ENCODE data around the gene ZNF841. TPM values are rescaled to one million over a fixed set of nuclear protein-coding genes. Genes with fewer than 3 reads are reported as not detected.

Gene ZNF841
- total RNA-seq (50.8 and 54.5 TPM in 2 replicates), polyA plus RNA-seq (7.4 and 13.4 TPM in 2 replicates), polyA minus RNA-seq (8.1 and 13.1 TPM in 2 replicates)
- total RNA-seq (2013) = 20.4 TPM

GRCh38 chr19:52095172-52096014 is at the start of gene ZNF841:
Gene ZNF841, minus strand, starts transcription at chr19:52095765. Its CDS starts 10,964 bp downstream, at chr19:52084801.
- Histone ChIP-seq H3K27me3 (replicated peaks in 1 of 4; ENCODE audit: control extremely low read depth in 1 of 4, control insufficient read depth in 3 of 4, insufficient read depth in 4 of 4, low read length in 3 of 4) (no peaks in the 10 kb centered on the region), H3K9ac (ENCODE audit: low read length) (peak within 1 kb of the TSS; percentile 98), H3K4me2 (replicated peaks; ENCODE audit: low read depth, low read length, poor library complexity, severe bottlenecking) (peak within 1 kb of the TSS; percentile 81), H3K79me2 (ENCODE audit: control insufficient read depth, insufficient read depth, low read length) (peaks cover 42% of the 10 kb centered on the region), H4K20me1 (ENCODE audit: control insufficient read depth, insufficient read depth, low read length, poor library complexity, severe bottlenecking) (no peaks in the 10 kb centered on the region), H3K4me3 (ENCODE audit: control extremely low read depth in 1 of 5, extremely low read depth in 1 of 5, insufficient read depth in 1 of 5, low read depth in 2 of 5, low read length in 4 of 5) (peak within 1 kb of the TSS; percentile 89 to 100 (median 99)), H2AFZ (ENCODE audit: insufficient read depth, low read depth, low read length, poor library complexity, severe bottlenecking) (peak within 1 kb of the TSS; percentile 90), H3K27ac (ENCODE audit: low read length in 2 of 2) (peak within 1 kb of the TSS; percentile 62 to 87), H3K4me1 (ENCODE audit: control insufficient read depth in 2 of 2, insufficient read depth in 2 of 2, low read length in 2 of 2) (peaks cover 14 to 20% of the 10 kb centered on the region in 2 donors), H3K36me3 (replicated peaks in 1 of 2; ENCODE audit: control extremely low read depth in 1 of 2, control insufficient read depth in 1 of 2, extremely low read depth in 1 of 2, insufficient read depth in 2 of 2, low read length in 1 of 2) (peaks cover 0 to 18% of the 10 kb centered on the region in 2 experiments), H3K9me3 (ENCODE audit: control extremely low read depth in 1 of 3, control insufficient read depth in 2 of 3, insufficient read depth in 1 of 3, low read length in 2 of 3) (peaks cover 8 to 54% (median 21%) of the 10 kb centered on the region in 3 donors)
- no peaks in the 10 kb centered on the region for H3K27me3 Mint-ChIP-seq
- peak within 1 kb of the TSS; percentile 93 for H3K4me3 Mint-ChIP-seq
- peaks cover 33% of the 10 kb centered on the region for H3K4me1 Mint-ChIP-seq
- TF ChIP-seq EZH2 (IDR thresholded peaks at IDR 0.05; ENCODE audit: borderline replicate concordance, insufficient read depth, low read depth, low read length, poor library complexity, severe bottlenecking) = no peak
- TF ChIP-seq, protein P1, sequence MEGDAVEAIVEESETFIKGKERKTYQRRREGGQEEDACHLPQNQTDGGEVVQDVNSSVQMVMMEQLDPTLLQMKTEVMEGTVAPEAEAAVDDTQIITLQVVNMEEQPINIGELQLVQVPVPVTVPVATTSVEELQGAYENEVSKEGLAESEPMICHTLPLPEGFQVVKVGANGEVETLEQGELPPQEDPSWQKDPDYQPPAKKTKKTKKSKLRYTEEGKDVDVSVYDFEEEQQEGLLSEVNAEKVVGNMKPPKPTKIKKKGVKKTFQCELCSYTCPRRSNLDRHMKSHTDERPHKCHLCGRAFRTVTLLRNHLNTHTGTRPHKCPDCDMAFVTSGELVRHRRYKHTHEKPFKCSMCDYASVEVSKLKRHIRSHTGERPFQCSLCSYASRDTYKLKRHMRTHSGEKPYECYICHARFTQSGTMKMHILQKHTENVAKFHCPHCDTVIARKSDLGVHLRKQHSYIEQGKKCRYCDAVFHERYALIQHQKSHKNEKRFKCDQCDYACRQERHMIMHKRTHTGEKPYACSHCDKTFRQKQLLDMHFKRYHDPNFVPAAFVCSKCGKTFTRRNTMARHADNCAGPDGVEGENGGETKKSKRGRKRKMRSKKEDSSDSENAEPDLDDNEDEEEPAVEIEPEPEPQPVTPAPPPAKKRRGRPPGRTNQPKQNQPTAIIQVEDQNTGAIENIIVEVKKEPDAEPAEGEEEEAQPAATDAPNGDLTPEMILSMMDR (IDR thresholded peaks at IDR 0.05) = no peak
- DNase-seq (peak; percentile 88), ATAC-seq (ENCODE audit: low read depth) (peak; percentile 99)
- peaks cover 6% of the 10 kb centered on the region for H3K9me3 Mint-ChIP-seq (ENCODE audit: insufficient read depth)
- POLR2A ChIA-PET = no interaction called here
- WGBS (ENCODE audit: insufficient coverage) = 5% methylated on average over 52 of the region's 59 CpGs
- intact Hi-C loops (cut with micrococcal nuclease) = loop anchor here (1.0 to 10.0 kb wide), 4 partner anchors 45 to 1099 kb away; partner anchors contain the start of genes ZNF665 and ZNF836
- CTCF ChIA-PET = no interaction called here
- H3K27ac Mint-ChIP-seq = peak within 1 kb of the TSS; percentile 85
